SK-N-SH (cell line): Measurements from ENCODE around the gene ONECUT1. TPM values are rescaled to one million over a fixed set of nuclear protein-coding genes. Genes with fewer than 3 reads are reported as not detected.

ENCODE experiments used
- CTCF ChIA-PET: fragments of 300-600, 350-600 bp; formaldehyde crosslinking; extraction: SDS; loops from one replicate; lab custom pipeline; 2021; lab: Yijun Ruan, JAX
- POLR2A ChIA-PET: fragments of 350-600 bp; sonication (Branson Sonifier 250); formaldehyde crosslinking; extraction: SDS; loops from one replicate; lab custom pipeline; 2020; ENCODE audit warnings: antibody characterized with exemption, inconsistent platforms; lab: Yijun Ruan, JAX
- DNase-seq: peaks from one replicate; pipeline ENCODE4 v3.0.0; 2012
- H2AFZ ChIP-seq: fragments of 200-600 bp; sonication (generic); 2 replicates; pipeline ENCODE4 v1.8.1; 2016; ENCODE audit warnings: antibody characterized with exemption, mild to moderate bottlenecking, low read depth
- H3F3A ChIP-seq: fragments of 200-600 bp; sonication (generic); replicated peaks from 2 replicates; pipeline ENCODE3; 2016; ENCODE audit warnings: antibody characterized with exemption, mild to moderate bottlenecking; ENCODE audit not compliant: insufficient read depth
- H3K27ac ChIP-seq, 2 experiments: fragments of 200-500 bp in 1 of 2; fragments of 200-600 bp in 1 of 2; sonication (Bioruptor generic) in 1 of 2; sonication (generic), shearing (Covaris generic) in 1 of 2; 2 replicates each; pipeline versions ENCODE4 v1.5.1 to v1.6.1; 2014 to 2016; ENCODE audit warnings: low read depth in 2 of 2, inconsistent platforms in 1 of 2, low read length in 1 of 2, mild to moderate bottlenecking in 1 of 2, mixed read lengths in 1 of 2
- H3K27me3 ChIP-seq: fragments of 200-600 bp; sonication (generic), shearing (Covaris generic); 2 replicates; pipeline ENCODE4 v1.6.1; 2016; ENCODE audit warnings: mixed run types; ENCODE audit not compliant: insufficient read depth
- H3K36me3 ChIP-seq, 2 experiments: fragments of 200-500 bp in 1 of 2; fragments of 200-600 bp in 1 of 2; sonication (Bioruptor generic) in 1 of 2; sonication (generic) in 1 of 2; replicated peaks in 1 of 2; 2 replicates each; pipeline versions ENCODE3 to v1.5.1; 2014 to 2016; ENCODE audit warnings: low read length in 1 of 2, mild to moderate bottlenecking in 1 of 2; ENCODE audit not compliant: insufficient read depth in 2 of 2, control insufficient read depth in 1 of 2
- H3K4me1 ChIP-seq, 2 experiments: fragments of 200-500 bp in 1 of 2; fragments of 200-600 bp in 1 of 2; sonication (Bioruptor generic) in 1 of 2; sonication (generic), shearing (Covaris generic) in 1 of 2; 2 replicates each; pipeline versions ENCODE4 v1.5.1 to v1.6.1; 2014 to 2016; ENCODE audit warnings: low read depth in 1 of 2, low read length in 1 of 2, mixed run types in 1 of 2; ENCODE audit not compliant: insufficient read depth in 2 of 2, control insufficient read depth in 1 of 2
- H3K4me2 ChIP-seq: fragments of 200-600 bp; sonication (generic), shearing (Covaris generic); 2 replicates; pipeline ENCODE4 v1.6.1; 2017; ENCODE audit warnings: mixed run types
- H3K4me3 ChIP-seq, 2 experiments: fragments of 200-500 bp in 1 of 2; fragments of 200-600 bp in 1 of 2; sonication (Bioruptor generic) in 1 of 2; sonication (generic), shearing (Covaris generic) in 1 of 2; 2 replicates each; pipeline versions ENCODE4 v1.5.1 to v1.8.1; 2014 to 2016; ENCODE audit warnings: low read depth in 2 of 2, inconsistent platforms in 1 of 2, low read length in 1 of 2, mild to moderate bottlenecking in 1 of 2, mixed read lengths in 1 of 2, moderate library complexity in 1 of 2
- H3K79me2 ChIP-seq: fragments of 200-600 bp; sonication (generic); 2 replicates; pipeline ENCODE4 v1.8.1; 2017; ENCODE audit warnings: mild to moderate bottlenecking; ENCODE audit not compliant: insufficient read depth
- H3K9ac ChIP-seq: fragments of 200-600 bp; sonication (generic); 2 replicates; pipeline ENCODE4 v1.6.1; 2017; ENCODE audit warnings: mixed run types
- H3K9me2 ChIP-seq: fragments of 200-600 bp; sonication (generic); 2 replicates; pipeline ENCODE4 v1.6.1; 2017; ENCODE audit warnings: mixed run types
- H3K9me3 ChIP-seq: fragments of 200-600 bp; sonication (generic); 2 replicates; pipeline ENCODE4 v1.6.1; 2017; ENCODE audit warnings: mixed run types, mild to moderate bottlenecking, moderate library complexity
- H4K20me1 ChIP-seq: fragments of 200-600 bp; sonication (generic); 2 replicates; pipeline ENCODE4 v1.6.1; 2017; ENCODE audit warnings: mild to moderate bottlenecking, mixed run types; ENCODE audit not compliant: insufficient read depth
- ELF1 ChIP-seq: IDR thresholded peaks from 2 replicates; pipeline ENCODE4 v1.4.0; 2012
- EP300 ChIP-seq, 2 experiments: IDR thresholded peaks; 2 replicates each; pipeline versions ENCODE4 v1.4.0 to v1.6.1; 2012; ENCODE audit warnings: borderline replicate concordance in 1 of 2, low read depth in 1 of 2, low read length in 1 of 2
- EZH2phosphoT487 ChIP-seq: fragments of 200-600 bp; sonication (generic); IDR thresholded peaks from 2 replicates; pipeline ENCODE4 v1.6.1; 2017; ENCODE audit warnings: low read depth, mixed run types, mild to moderate bottlenecking, antibody characterized with exemption, moderate library complexity, borderline replicate concordance
- JUND ChIP-seq: IDR thresholded peaks from 2 replicates; pipeline ENCODE4 v1.4.0; 2012
- RAD21 ChIP-seq: IDR thresholded peaks from 2 replicates; pipeline ENCODE4 v1.6.1; 2012; ENCODE audit warnings: mild to moderate bottlenecking, low read length
- SMC3 ChIP-seq: IDR thresholded peaks from 2 replicates; pipeline ENCODE4 v1.6.1; 2012; ENCODE audit warnings: low read depth, low read length, improper control_type of control experiment
- TAF1 ChIP-seq: IDR thresholded peaks from 2 replicates; pipeline ENCODE4 v1.6.1; 2012; ENCODE audit warnings: low read depth, mild to moderate bottlenecking, low read length, moderate library complexity, borderline replicate concordance
- YY1 ChIP-seq: IDR thresholded peaks from 2 replicates; pipeline ENCODE4 v1.4.0; 2012; ENCODE audit warnings: low read depth, mild to moderate bottlenecking
- whole genome bisulfite sequencing: methylation state at CpG from one replicate; pipeline ENCODE4 v1.1.6; 2017; ENCODE audit warnings: low lambda C conversion rate; 5-methylcytosine and 5-hydroxymethylcytosine counted together
- polyA plus RNA-seq, 3 experiments: library from polyadenylated mRNA; depleted of rRNA; stranded (reverse); fragments of >200 nt; gene quantifications; 2 replicates each; pipeline ENCODE4 v1.2.3, GENCODE V29; 2012
- TF ChIP-seq, protein P1 (sequence below): fragments of 200-600 bp; sonication (generic); IDR thresholded peaks from 2 replicates; pipeline ENCODE4 v1.6.1; 2017; ENCODE audit warnings: antibody characterized with exemption, mild to moderate bottlenecking, moderate library complexity
- TF ChIP-seq, protein P2 (sequence below): IDR thresholded peaks from 2 replicates; pipeline ENCODE4 v1.4.0; 2012; ENCODE audit warnings: low read depth, borderline replicate concordance
- TF ChIP-seq, protein P3 (sequence below): IDR thresholded peaks from 2 replicates; pipeline ENCODE4 v1.4.0; 2012; ENCODE audit warnings: low read depth, borderline replicate concordance
- TF ChIP-seq, protein P4 (sequence below): IDR thresholded peaks from 2 replicates; pipeline ENCODE4; 2012

Gene ONECUT1
- polyA plus RNA-seq, 1 of the 3 experiments (the other 2 are of a cell fraction) = not detected

DNA sequence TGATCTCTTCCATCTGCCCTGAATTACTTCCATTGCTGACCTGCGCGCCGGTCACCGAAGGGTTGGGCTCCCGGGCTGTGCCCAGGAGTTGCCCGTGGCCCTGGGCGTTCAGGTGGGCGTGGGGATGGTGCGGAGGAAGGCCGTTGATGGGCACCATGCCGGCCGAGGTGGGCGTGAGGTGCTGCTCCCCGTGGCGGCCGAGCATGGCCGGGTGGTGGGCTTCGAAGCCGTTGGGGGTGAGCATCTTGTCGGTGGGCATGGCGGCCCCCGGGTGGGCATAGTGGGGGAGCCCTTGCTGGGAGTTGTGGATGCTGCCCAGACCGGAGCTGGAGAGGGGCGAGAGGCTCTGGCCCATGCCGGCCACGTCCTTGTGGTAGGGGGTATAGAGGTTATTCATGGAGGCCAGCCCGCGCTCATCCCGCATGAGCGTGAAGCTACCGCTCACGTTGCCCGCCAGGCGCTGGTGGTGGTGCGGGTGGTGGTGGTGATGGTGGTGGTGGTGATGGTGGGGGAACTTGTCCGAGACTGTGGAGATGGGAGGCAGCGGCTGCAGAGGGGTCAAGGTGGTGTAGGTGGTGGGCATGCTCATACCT is 1.0 kb downstream of the ONECUT1 start:
- Histone ChIP-seq H2AFZ (no peak overlapping the region), H4K20me1 (no peaks in the 10 kb centered on the region), H3K36me3 (no peaks in the 10 kb centered on the region), H3K9me2 (no peaks in the 10 kb centered on the region), H3K4me1 (peaks cover 0 to 10% of the 10 kb centered on the region in 2 experiments; a peak in 1 of 4 replicates), H3K27ac (no peak overlapping the region)
- ChIA-PET CTCF (interaction anchor here (0.6 to 1.9 kb wide), 3 partner anchors 9 to 229 kb away, joined by 3 to 9 read pairs (median 4); no protein-coding TSS in a partner anchor), POLR2A (no interaction called here)
- 5% methylated on average over 16 of the region's 37 CpGs for WGBS
- TF ChIP-seq, protein P1, sequence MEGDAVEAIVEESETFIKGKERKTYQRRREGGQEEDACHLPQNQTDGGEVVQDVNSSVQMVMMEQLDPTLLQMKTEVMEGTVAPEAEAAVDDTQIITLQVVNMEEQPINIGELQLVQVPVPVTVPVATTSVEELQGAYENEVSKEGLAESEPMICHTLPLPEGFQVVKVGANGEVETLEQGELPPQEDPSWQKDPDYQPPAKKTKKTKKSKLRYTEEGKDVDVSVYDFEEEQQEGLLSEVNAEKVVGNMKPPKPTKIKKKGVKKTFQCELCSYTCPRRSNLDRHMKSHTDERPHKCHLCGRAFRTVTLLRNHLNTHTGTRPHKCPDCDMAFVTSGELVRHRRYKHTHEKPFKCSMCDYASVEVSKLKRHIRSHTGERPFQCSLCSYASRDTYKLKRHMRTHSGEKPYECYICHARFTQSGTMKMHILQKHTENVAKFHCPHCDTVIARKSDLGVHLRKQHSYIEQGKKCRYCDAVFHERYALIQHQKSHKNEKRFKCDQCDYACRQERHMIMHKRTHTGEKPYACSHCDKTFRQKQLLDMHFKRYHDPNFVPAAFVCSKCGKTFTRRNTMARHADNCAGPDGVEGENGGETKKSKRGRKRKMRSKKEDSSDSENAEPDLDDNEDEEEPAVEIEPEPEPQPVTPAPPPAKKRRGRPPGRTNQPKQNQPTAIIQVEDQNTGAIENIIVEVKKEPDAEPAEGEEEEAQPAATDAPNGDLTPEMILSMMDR = no peak
- TF ChIP-seq, protein P2, sequence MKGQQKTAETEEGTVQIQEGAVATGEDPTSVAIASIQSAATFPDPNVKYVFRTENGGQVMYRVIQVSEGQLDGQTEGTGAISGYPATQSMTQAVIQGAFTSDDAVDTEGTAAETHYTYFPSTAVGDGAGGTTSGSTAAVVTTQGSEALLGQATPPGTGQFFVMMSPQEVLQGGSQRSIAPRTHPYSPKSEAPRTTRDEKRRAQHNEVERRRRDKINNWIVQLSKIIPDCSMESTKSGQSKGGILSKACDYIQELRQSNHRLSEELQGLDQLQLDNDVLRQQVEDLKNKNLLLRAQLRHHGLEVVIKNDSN = no peak
- no peak for TF ChIP-seq EZH2phosphoT487
- no peak for TF ChIP-seq TAF1
- TF ChIP-seq, protein P3, sequence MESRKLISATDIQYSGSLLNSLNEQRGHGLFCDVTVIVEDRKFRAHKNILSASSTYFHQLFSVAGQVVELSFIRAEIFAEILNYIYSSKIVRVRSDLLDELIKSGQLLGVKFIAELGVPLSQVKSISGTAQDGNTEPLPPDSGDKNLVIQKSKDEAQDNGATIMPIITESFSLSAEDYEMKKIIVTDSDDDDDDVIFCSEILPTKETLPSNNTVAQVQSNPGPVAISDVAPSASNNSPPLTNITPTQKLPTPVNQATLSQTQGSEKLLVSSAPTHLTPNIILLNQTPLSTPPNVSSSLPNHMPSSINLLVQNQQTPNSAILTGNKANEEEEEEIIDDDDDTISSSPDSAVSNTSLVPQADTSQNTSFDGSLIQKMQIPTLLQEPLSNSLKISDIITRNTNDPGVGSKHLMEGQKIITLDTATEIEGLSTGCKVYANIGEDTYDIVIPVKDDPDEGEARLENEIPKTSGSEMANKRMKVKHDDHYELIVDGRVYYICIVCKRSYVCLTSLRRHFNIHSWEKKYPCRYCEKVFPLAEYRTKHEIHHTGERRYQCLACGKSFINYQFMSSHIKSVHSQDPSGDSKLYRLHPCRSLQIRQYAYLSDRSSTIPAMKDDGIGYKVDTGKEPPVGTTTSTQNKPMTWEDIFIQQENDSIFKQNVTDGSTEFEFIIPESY = no peak
- no peak for TF ChIP-seq EP300 (IDR thresholded peaks at IDR 0.05; ENCODE audit: borderline replicate concordance in 1 of 2, low read depth in 1 of 2, low read length in 1 of 2)
- TF ChIP-seq JUND = no peak
- TF ChIP-seq SMC3 = no peak
- TF ChIP-seq, protein P4, sequence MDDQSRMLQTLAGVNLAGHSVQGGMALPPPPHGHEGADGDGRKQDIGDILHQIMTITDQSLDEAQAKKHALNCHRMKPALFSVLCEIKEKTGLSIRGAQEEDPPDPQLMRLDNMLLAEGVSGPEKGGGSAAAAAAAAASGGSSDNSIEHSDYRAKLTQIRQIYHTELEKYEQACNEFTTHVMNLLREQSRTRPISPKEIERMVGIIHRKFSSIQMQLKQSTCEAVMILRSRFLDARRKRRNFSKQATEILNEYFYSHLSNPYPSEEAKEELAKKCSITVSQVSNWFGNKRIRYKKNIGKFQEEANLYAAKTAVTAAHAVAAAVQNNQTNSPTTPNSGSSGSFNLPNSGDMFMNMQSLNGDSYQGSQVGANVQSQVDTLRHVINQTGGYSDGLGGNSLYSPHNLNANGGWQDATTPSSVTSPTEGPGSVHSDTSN = no peak
- TF ChIP-seq RAD21 = no peak
- no peak for TF ChIP-seq YY1
- TF ChIP-seq ELF1 = no peak
- TF ChIP-seq, all 33 proteins: peak for 0
- no peak overlapping the region; a peak in 1 of 4 replicates for H3K4me3 ChIP-seq
- DNase-seq = no peak
- H3K79me2 ChIP-seq = no peaks in the 10 kb centered on the region
- no peak overlapping the region for H3K9ac ChIP-seq
- H3F3A ChIP-seq = peaks cover 4% of the 10 kb centered on the region
- H3K9me3 ChIP-seq = no peaks in the 10 kb centered on the region
- peaks cover 93% of the 10 kb centered on the region for H3K27me3 ChIP-seq
- peak overlapping the region; percentile 85; the same call in 1 of the 2 replicates for H3K4me2 ChIP-seq
